GM12891 (cell line): Measurements from ENCODE around the gene SERPINA4.

Experiments
- DNase-seq: peaks from one replicate; pipeline ENCODE4 v3.0.0; 2011; ENCODE audit warnings: low spot score; ENCODE audit not compliant: insufficient read length
- FAIRE-seq: peaks from 2 replicates; lab custom pipeline; 2011; peaks lifted over from hg19 to GRCh38; lab: Jason Lieb, UNC
- PAX5 ChIP-seq: IDR thresholded peaks from 2 replicates; pipeline ENCODE4 v1.6.1; 2011; ENCODE audit warnings: low read length, moderate library complexity, mild to moderate bottlenecking; ENCODE audit not compliant: insufficient read depth, severe bottlenecking
- POLR2A ChIP-seq: IDR thresholded peaks from 2 replicates; pipeline ENCODE4 v1.6.1; 2011; ENCODE audit warnings: low read depth, low read length, control low read depth
- POLR2AphosphoS5 ChIP-seq: IDR thresholded peaks from 2 replicates; pipeline ENCODE4 v1.6.1; 2011; ENCODE audit warnings: low read depth, low read length, control low read depth
- POU2F2 ChIP-seq: IDR thresholded peaks from 2 replicates; pipeline ENCODE4 v1.6.1; 2011; ENCODE audit warnings: low read depth, mild to moderate bottlenecking, control low read depth, low read length, moderate library complexity
- SPI1 ChIP-seq: IDR thresholded peaks from 2 replicates; pipeline ENCODE4 v1.6.1; 2011; ENCODE audit warnings: low read depth, low read length, control low read depth
- TAF1 ChIP-seq: IDR thresholded peaks from 2 replicates; pipeline ENCODE4 v1.6.1; 2011; ENCODE audit warnings: low read depth, low read length, control low read depth

The SERPINA4 gene

DNA sequence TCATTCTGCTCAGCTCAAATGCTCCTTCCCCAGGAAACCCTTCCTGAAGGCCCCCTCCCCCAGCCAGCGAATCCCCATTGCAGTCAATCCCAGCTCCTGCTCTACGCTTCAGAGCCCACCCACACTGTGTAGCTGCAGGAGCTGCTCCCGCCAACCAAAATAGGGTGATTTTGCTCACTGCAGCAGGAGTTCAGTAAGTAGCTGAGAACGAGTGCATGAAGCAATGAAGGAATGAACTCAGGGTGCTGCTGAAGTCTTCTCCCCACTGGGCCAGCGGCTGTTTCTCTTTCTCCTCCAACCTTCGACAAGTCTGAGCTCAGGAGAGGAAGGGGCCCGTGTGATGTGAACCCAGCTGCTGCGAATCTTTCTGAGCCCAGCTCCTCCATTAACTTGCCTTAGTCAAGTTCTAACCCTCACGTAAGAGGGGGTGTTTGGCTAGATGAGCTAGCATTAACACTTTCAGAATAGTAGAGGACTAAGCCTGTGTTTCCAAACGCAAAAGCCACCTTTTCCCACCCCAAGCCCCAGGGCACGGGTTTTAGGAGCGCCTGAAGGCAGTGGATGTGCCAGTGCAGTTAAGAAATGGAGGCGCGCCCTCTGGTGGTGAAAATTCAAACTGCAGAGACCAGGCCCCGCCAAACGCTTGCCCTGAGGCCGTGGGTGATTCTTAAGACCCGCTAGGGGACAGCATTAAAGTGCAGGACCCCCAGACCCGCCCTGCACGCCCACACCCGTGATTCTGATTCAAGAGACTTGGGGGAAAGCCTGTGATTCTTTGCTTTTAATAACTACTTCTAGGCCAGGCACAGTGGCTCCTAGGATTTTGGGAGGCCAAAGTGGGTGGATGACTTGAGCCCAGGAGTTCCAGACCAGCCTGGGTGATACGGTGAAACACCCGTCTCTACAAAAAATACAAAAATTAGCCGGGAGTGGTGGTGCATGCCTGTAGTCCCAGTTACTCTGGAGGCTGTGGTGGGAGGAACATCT lies 11.9 kb upstream of the SERPINA4 start:
- TF ChIP-seq PAX5 (no peak), SPI1 (no peak), POLR2AphosphoS5 (no peak), POLR2A (no peak), POU2F2 (no peak), TAF1 (no peak)
- FAIRE-seq (no peak), DNase-seq (peak; percentile 47)

DNA sequence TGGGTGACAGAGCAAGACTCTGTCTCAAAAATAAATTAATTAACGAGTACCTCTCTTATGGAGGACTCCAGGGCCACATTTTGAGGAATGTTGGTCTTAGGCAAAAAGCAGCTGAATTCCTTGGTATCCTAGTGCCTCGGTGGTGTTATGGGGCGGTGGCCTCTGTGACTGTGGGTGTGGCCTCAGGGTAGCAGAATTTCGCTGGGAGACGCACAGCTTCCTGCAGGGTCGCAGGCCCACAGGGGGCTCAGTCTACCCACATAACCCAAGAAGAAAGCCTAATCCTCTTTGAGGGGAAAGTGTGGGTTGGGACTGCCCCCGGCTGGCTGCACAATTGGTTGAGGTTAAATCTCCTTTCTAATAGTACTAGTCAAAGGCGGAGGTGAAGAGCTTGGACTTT lies 11.2 kb upstream of the SERPINA4 start:
- FAIRE-seq (no peak), DNase-seq (no peak)
- TF ChIP-seq SPI1 = no peak
- no peak for TF ChIP-seq POLR2A

DNA sequence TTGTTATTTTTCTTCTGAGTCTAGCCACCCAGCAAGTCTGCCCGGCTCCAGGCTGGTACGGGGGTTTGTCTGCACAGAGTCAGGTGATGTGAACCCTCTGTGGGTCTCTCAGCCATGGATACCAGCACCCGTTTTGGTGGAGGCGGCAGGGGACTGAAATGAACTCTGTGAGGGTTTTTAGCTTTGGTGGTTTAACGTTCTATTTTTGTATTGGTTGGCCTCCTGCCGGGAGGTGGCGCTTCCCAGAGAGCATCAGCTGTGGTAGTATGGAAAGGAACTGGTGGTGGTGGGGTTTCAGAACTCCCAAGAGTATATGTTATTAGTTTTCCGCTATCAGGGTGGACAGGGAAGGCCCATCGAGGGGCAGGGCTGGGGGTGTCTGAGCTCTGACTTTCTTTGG lies 5.3 kb upstream of the SERPINA4 start:
- TF ChIP-seq POLR2A (no peak), SPI1 (no peak), POU2F2 (no peak), PAX5 (no peak)
- FAIRE-seq (no peak), DNase-seq (no peak)

DNA sequence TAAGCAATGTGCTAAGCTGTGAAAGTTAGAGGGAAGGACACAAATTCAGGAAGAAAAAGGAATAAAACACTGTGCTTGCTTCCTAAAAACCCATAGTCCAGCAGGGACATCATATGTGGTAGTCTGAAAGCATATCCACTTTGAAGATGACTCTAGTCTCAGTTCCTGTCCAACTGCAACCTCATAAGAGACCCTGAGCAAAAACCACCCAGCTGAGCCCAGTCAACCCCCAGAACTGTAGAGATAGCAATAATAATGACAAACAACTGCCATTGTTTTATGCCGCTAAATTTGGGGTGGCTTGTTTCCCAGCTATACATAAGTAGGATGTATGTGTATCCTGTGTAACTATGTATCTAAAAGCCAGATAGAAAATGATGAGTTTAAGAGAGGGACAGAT lies 3.9 kb upstream of the SERPINA4 start:
- TF ChIP-seq POLR2AphosphoS5 (no peak), PAX5 (no peak), SPI1 (no peak)
- DNase-seq (no peak), FAIRE-seq (no peak)

DNA sequence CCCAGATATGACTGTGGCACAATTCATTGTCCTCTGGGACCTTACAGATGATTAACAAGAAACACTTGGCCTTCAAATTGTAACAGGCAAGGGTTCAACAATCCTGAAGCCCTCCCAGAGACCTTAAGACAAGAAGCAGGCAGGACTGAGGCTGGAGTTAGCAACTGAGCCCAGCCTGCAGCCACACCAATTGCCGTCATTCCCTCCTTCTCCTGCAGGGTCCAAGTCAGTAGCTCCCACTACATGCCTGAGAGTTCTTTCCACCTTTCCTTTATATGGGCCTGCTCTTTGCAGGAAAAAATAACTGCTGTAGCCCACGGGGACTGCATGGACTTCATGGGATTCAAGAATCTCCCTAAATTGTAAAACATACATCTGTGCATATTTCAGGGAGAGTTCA lies 2.4 kb upstream of the SERPINA4 start:
- TF ChIP-seq TAF1 (no peak), POLR2AphosphoS5 (no peak), POU2F2 (no peak)
- FAIRE-seq (no peak), DNase-seq (no peak)

DNA sequence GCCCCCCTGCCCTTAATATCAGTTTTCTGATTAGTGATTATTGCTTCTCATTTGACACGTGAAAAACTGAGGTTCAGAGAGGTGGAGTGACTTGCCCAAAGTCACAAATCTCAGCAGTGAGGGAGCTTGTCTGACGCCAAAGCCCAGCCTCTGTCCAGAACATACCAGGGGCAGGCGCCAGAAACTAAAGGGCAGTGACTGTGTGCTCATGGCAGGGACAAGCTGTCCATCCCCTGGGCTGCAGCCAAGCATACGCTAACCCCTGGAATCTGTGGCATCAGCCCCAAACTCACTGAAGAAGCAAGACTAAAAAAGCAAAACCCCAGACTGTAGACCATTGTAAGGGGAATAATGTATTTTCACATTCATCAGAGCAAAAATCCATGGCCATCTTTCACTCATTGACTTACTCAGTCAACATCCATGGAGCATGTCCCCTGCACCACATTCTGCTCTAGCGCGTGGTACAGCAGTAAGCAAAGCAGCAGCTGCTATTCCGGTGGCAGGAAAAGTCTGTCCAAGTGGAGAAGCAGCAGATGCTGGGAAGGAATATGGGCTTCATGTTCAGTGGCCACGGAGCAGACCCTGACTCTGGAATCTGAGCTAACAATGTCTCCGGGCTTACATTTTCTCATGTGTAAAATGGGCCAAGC lies 1.5 kb upstream of the SERPINA4 start:
- DNase-seq = no peak
- no peak for FAIRE-seq
- TF ChIP-seq POU2F2 (no peak), POLR2A (no peak), POLR2AphosphoS5 (no peak), TAF1 (no peak), SPI1 (no peak), PAX5 (no peak)

DNA sequence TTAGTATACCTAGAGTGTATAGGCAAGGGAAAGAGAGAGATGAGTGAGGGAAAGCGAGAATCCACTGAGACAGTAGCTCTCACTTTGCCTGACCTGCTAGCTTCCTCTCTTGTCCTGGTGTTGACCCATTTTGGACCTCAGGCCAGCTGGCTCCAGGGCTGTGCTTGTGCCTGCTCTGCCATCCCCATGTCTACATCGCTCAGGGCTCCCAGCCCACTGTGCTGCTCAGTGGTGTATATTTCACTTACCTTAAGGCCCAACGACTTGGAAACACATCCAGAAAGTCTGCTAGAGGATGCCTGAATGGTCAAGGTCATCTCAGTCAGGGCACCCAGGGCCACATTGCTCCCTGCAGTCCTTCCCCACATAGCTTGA lies 964 bp upstream of the SERPINA4 start:
- FAIRE-seq (no peak), DNase-seq (no peak)
- TF ChIP-seq POLR2A (no peak), POU2F2 (no peak), PAX5 (no peak), SPI1 (no peak), POLR2AphosphoS5 (no peak), TAF1 (no peak)

DNA sequence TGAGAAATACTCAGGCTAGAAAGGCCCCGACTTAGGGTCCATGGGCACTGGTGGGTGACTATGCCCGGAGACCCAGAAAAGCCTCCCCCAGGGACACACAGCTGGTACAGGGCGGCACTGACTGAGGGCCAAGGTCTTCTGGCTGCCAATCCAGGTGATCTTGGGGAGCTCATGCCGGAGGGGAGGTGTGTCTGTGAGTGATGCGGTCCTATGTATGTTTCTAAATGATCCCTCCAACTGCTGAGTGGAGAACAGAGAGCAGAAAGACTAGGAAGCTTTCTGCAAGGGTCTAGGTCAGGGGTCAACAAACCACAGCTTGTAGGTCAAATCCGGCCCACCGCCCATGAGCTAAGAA lies 391 bp downstream of the SERPINA4 start:
- DNase-seq (no peak), FAIRE-seq (no peak)
- TF ChIP-seq SPI1 (no peak), TAF1 (no peak), POLR2A (no peak), POU2F2 (no peak), POLR2AphosphoS5 (no peak)

DNA sequence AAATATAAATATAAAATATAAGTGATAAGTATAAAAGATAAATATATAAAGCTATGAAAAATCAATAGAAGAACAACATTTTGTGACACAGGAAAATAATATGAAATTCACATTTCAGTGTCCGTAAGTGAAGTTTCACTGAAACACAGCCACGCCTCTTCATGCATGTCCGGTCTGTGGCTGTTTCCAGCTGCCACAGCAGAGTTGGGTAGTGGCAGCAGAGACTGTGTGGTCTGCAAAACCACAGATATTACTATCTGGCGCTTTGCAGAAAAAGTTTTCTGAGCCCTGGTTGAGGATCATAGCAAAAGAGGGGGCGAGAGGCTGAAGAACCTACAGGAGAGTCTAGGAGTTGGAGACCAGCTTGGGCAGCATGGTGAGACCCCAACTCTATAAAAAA lies 780 bp downstream of the SERPINA4 start:
- DNase-seq = no peak
- TF ChIP-seq PAX5 (no peak), SPI1 (no peak), TAF1 (no peak), POLR2A (no peak), POU2F2 (no peak), POLR2AphosphoS5 (no peak)
- FAIRE-seq = no peak
